MCF 10A (cell line): ENCODE results near the gene DDX23. TPM values are rescaled to one million over a fixed set of nuclear protein-coding genes. Genes with fewer than 3 reads are reported as not detected.
"Not testable (repeated sequence)": the region's sequence is repeated elsewhere in the genome, so short reads cannot be mapped to it uniquely, and the experiment has no call there.

ENCODE experiments used
- BruUV-seq: library from RNA; stranded (reverse); fragments of 400-500 nt; replicated peaks from 2 replicates; lab custom pipeline; 2021; lab: Mats Ljungman, UMichigan
- CTCF ChIA-PET: fragments of 300-600 bp; sonication (Branson Sonifier 250); formaldehyde crosslinking; extraction: SDS; loops from one replicate; lab custom pipeline; 2021; ENCODE audit warnings: antibody characterized with exemption, inconsistent platforms; lab: Yijun Ruan, JAX
- POLR2A ChIA-PET: fragments of 300-600, 350-650 bp; sonication (Branson Sonifier 250); formaldehyde crosslinking; extraction: SDS; loops from one replicate; lab custom pipeline; 2020; ENCODE audit warnings: antibody characterized with exemption, inconsistent platforms; lab: Yijun Ruan, JAX
- DNase-seq: peaks from one replicate; pipeline ENCODE4 v3.0.0-alpha.2; 2018; ENCODE audit not compliant: unreplicated experiment
- H3K27ac Mint-ChIP-seq: one replicate; pipeline ENCODE4 v1.8.0; 2022; ENCODE audit warnings: mild to moderate bottlenecking, low read depth, mixed read lengths; ENCODE audit not compliant: unreplicated experiment
- H3K27me3 Mint-ChIP-seq: one replicate; pipeline ENCODE4 v1.8.0; 2022; ENCODE audit warnings: mixed read lengths; ENCODE audit not compliant: insufficient read depth, unreplicated experiment
- H3K36me3 Mint-ChIP-seq: one replicate; pipeline ENCODE4 v1.8.0; 2022; ENCODE audit warnings: mild to moderate bottlenecking, moderate library complexity, mixed read lengths; ENCODE audit not compliant: insufficient read depth, unreplicated experiment
- H3K4me1 Mint-ChIP-seq: one replicate; pipeline ENCODE4 v1.8.0; 2022; ENCODE audit warnings: mixed read lengths; ENCODE audit not compliant: insufficient read depth, unreplicated experiment
- H3K4me3 Mint-ChIP-seq: one replicate; pipeline ENCODE4 v1.8.0; 2022; ENCODE audit warnings: mild to moderate bottlenecking, moderate library complexity, mixed read lengths; ENCODE audit not compliant: unreplicated experiment
- H3K9me3 Mint-ChIP-seq: one replicate; pipeline ENCODE4 v1.8.0; 2022; ENCODE audit warnings: mixed read lengths; ENCODE audit not compliant: unreplicated experiment
- intact Hi-C: fragments of 100-400 bp; cut with micrococcal nuclease; formaldehyde crosslinking; loops from 2 replicates; pipeline ENCODE4 v1.14.1; 2022
- total RNA-seq: library from RNA; stranded (reverse); gene quantifications from 2 replicates; pipeline ENCODE4 v1.2.3, GENCODE V29; 2022
- TF ChIP-seq, protein P1 (sequence below): fragments of 200-600 bp; IDR thresholded peaks from one replicate; pipeline ENCODE4 v1.8.0; 2022; ENCODE audit warnings: antibody characterized with exemption, mild to moderate bottlenecking; ENCODE audit not compliant: unreplicated experiment

The DDX23 gene
- total RNA-seq, 1 experiment from 2014 or later, result 88.4 TPM

DNA sequence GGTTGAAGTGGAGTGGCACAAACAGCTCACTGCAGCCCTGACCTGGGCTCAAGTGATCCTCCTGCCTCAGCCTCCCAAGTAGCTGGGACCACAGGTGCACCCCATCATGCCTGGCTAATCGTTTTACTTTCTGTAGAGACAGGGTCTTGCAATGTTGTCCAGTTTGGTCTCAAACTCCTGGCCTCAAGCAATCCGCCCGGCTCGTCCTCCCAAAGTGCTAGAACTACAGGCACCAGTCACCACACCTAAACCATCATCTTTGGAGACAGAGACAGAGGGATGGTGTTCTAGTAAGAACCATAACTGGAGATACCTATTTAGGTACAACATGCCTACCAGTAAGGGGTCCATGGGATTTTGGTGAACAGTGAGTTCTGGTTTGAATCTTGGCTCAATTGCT, 2.5 kb upstream of the DDX23 start:
- Mint-ChIP-seq H3K4me3 (no peak overlapping the region), H3K4me1 (peaks cover 21% of the 10 kb centered on the region), H3K27ac (no peak overlapping the region), H3K36me3 (peaks cover 19% of the 10 kb centered on the region), H3K27me3 (no peaks in the 10 kb centered on the region), H3K9me3 (no peaks in the 10 kb centered on the region)
- TF ChIP-seq, protein P1, sequence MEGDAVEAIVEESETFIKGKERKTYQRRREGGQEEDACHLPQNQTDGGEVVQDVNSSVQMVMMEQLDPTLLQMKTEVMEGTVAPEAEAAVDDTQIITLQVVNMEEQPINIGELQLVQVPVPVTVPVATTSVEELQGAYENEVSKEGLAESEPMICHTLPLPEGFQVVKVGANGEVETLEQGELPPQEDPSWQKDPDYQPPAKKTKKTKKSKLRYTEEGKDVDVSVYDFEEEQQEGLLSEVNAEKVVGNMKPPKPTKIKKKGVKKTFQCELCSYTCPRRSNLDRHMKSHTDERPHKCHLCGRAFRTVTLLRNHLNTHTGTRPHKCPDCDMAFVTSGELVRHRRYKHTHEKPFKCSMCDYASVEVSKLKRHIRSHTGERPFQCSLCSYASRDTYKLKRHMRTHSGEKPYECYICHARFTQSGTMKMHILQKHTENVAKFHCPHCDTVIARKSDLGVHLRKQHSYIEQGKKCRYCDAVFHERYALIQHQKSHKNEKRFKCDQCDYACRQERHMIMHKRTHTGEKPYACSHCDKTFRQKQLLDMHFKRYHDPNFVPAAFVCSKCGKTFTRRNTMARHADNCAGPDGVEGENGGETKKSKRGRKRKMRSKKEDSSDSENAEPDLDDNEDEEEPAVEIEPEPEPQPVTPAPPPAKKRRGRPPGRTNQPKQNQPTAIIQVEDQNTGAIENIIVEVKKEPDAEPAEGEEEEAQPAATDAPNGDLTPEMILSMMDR, result no peak
- intact Hi-C loops, result no loop called here
- no peak for DNase-seq
- no TSS peak for BruUV-seq
- ChIA-PET POLR2A (no interaction called here), CTCF (interaction anchor here (0.6 to 8.1 kb wide), 14 partner anchors 7 to 140 kb away, joined by 3 to 114 read pairs (median 22); partner anchors contain the start of genes RND1 and WNT1)

DNA sequence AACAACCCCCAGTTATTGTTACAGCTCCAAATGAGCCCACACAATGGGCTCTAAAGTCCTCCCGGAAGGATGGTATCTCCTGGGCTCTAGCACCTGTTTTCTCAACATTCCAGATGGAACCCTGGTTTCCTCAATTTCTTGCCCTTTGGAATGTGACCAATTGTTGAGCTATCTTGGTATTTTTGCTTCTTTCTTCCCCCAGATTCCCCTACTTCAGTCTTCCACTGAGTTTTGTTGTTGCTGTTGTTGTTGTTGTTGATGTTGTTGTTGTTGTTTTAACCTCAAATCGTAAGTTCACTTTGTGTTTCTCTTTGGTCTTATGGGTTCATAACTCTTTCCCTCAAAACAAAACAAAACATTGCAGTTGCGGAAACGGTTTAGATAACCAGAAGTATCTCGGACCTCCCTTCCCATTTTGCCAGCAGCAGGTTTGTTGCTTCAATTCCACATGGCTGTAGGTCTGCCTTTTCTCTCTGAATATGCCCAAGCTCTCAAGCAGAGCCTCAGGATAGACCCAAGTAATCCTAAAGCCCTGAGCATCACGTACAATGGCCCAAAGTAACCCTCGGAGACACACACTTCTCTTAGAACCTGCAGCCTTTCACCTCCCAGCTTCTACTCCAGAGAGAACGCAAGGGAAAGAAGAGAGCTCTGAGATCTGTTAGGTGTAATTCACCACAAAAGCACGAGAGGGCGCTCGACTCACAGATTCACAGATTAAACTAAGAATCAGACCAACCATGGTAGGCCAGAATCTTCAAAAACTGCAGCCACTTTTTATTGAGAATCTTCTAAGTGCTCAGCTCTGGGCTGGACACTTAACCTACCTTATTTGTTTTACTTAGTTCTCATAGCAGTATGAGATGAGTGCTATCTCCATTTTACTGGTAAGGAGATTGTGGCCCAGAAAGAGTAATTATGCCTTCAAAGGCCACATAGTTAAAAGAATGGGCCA, 1.0 kb upstream of the DDX23 start:
- BruUV-seq, result no TSS peak
- TF ChIP-seq, protein P1, result peak; percentile 88
- intact Hi-C loops, result loop anchor here (1.0 to 2.0 kb wide), 4 partner anchors 37 to 142 kb away; no protein-coding TSS in a partner anchor
- peaks cover 21% of the 10 kb centered on the region for H3K4me1 Mint-ChIP-seq
- H3K36me3 Mint-ChIP-seq, result peaks cover 30% of the 10 kb centered on the region
- POLR2A ChIA-PET, result interaction anchor here (0.7 to 4.8 kb wide), 22 partner anchors 13 to 335 kb away, joined by 3 to 45 read pairs (median 6); partner anchors contain the start of genes ADCY6, ARF3, CACNB3 and RND1
- CTCF ChIA-PET, result interaction anchor here (0.5 to 8.1 kb wide), 55 partner anchors 9 to 1240 kb away, joined by 3 to 114 read pairs (median 6); partner anchors contain the start of genes RND1 and WNT1
- H3K9me3 Mint-ChIP-seq, result no peaks in the 10 kb centered on the region
- DNase-seq, result peak; percentile 93
- no peaks in the 10 kb centered on the region for H3K27me3 Mint-ChIP-seq
- H3K27ac Mint-ChIP-seq, result peak overlapping the region; percentile 93
- H3K4me3 Mint-ChIP-seq, result peak overlapping the region; percentile 97

DNA sequence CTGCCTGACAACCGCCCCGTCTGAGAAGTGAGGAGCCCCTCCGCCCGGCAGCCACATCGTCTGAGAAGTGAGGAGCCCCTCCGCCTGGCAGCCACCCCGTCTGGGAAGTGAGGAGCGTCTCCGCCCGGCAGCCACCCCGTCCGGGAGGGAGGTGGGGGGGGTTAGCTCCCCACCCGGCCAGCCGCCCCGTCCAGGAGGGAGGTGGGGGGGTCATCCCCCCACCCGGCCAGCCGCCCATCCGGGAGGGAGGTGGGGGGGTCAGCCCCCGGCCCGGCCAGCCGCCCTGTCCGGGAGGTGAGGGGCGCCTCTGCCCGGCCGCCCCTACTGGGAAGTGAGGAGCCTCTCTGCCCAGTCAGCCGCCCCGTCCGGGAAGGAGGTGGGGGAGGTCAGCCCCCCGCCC, 9.9 kb downstream of the DDX23 start:
- H3K4me1 Mint-ChIP-seq, H3K4me3 Mint-ChIP-seq, BruUV-seq, CTCF ChIA-PET, H3K27me3 Mint-ChIP-seq, DNase-seq, H3K9me3 Mint-ChIP-seq, intact Hi-C loops, H3K27ac Mint-ChIP-seq, POLR2A ChIA-PET: not testable (repeated sequence)
- peaks cover 78% of the 10 kb centered on the region for H3K36me3 Mint-ChIP-seq

DNA sequence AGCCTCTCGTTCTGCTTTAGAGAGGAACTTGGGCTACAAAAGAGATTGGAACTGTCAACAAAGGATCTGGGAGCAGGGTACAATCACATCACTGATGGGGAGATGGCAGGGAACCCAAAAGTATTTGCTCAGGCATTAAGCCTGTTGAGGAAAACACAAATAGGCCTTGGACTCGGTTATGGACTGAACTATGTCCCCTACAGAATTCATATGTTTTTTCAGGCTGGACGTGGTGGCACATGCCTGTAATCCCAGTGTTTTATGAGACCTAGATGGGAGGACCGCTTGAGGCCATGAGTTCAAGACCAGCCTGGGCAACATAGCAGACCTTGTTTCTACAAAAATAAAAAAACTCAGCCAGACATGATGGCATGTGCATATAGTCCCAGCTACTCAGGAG, 13.9 kb downstream of the DDX23 start:
- Mint-ChIP-seq H3K36me3 (peaks cover 89% of the 10 kb centered on the region), H3K27ac (no peak overlapping the region), H3K4me3 (no peak overlapping the region), H3K9me3 (no peaks in the 10 kb centered on the region), H3K4me1 (no peaks in the 10 kb centered on the region), H3K27me3 (no peaks in the 10 kb centered on the region)
- DNase-seq, result no peak
- ChIA-PET POLR2A (no interaction called here), CTCF (interaction anchor here (1.2 to 1.5 kb wide), 2 partner anchors 15 to 52 kb away, joined by 3 to 6 read pairs; no protein-coding TSS in a partner anchor)
- intact Hi-C loops, result no loop called here
- no TSS peak for BruUV-seq
- TF ChIP-seq, protein P1, result no peak
